ENCODE measurements around the gene PRR12.

Gene PRR12

GRCh38 chr19:49669516-49669915, 78.5 kb downstream of the PRR12 start:
- DNase-seq, result no peak

- DNase-seq, result peak; percentile 88 to 92
These were observed 81.3 kb downstream of the PRR12 start for GRCh38 chr19:49672131-49672919.

Data from NCI-H524 (cell line).